B cell (primary cell): ENCODE measurements around the gene NOA1.

ENCODE experiments used
- CTCF ChIP-seq: fragments of 200-600 bp; IDR thresholded peaks from one replicate; pipeline ENCODE4 v1.8.0; 2022; ENCODE audit warnings: antibody characterized with exemption, mild to moderate bottlenecking
- EZH2 ChIP-seq: IDR thresholded peaks from 2 replicates; pipeline ENCODE4 v1.6.1; 2012; ENCODE audit warnings: borderline replicate concordance, low read depth, mild to moderate bottlenecking, moderate library complexity, low read length; ENCODE audit not compliant: insufficient read depth, poor library complexity, severe bottlenecking

- TF ChIP-seq CTCF (no peak), EZH2 (no peak)
These were observed at the start of gene NOA1 for GRCh38 chr4:56977321-56978012.
